B cell (primary cell): ENCODE measurements around the gene SYT13. TPM values are rescaled to one million over a fixed set of nuclear protein-coding genes. Genes with fewer than 3 reads are reported as not detected.

Experiments used
- ATAC-seq: fragments of 200-7000 bp; cut with Tn5 transposase; one replicate; pipeline ENCODE4 v1.10.0; 2021; ENCODE audit warnings: low read depth, mild to moderate bottlenecking, moderate number of reproducible peaks, moderate library complexity
- CTCF ChIA-PET: fragments of 350-600 bp; sonication (Branson Sonifier 250); formaldehyde crosslinking; loops from one replicate; lab custom pipeline; 2021; ENCODE audit warnings: antibody characterized with exemption, inconsistent platforms; lab: Charles Lee
- POLR2A ChIA-PET: fragments of 350-600 bp; sonication (Branson Sonifier 250); formaldehyde crosslinking; loops from one replicate; lab custom pipeline; 2021; ENCODE audit warnings: antibody characterized with exemption; lab: Charles Lee
- DNase-seq: peaks from one replicate; pipeline ENCODE4 v3.0.0; 2013
- H2AFZ ChIP-seq: 2 replicates; pipeline ENCODE4 v1.6.1; 2012; ENCODE audit warnings: mild to moderate bottlenecking, low read depth, low read length; ENCODE audit not compliant: insufficient read depth, poor library complexity, severe bottlenecking
- H3K27ac ChIP-seq, 2 donors: 1 replicate in 1 of 2; 2 replicates in 1 of 2; pipeline ENCODE4 v1.5.1; 2012 to 2013; ENCODE audit warnings: low read length in 2 of 2, mild to moderate bottlenecking in 2 of 2, moderate library complexity in 1 of 2
- H3K27me3 ChIP-seq, 4 experiments: fragments of 200-600 bp in 1 of 4; sonication (generic) in 1 of 4; replicated peaks in 1 of 4; 1 replicate in 2 of 4; 2 replicates in 2 of 4; pipeline versions ENCODE4 v1.6.1 to v1.7.0; 2013 to 2016; ENCODE audit warnings: low read length in 3 of 4, mild to moderate bottlenecking in 2 of 4, mixed read lengths in 1 of 4, moderate library complexity in 1 of 4; ENCODE audit not compliant: insufficient read depth in 4 of 4, control insufficient read depth in 3 of 4; ENCODE audit errors: control extremely low read depth in 1 of 4
- H3K36me3 ChIP-seq, 2 experiments: replicated peaks in 1 of 2; 1 replicate in 1 of 2; 2 replicates in 1 of 2; pipeline versions ENCODE4 v1.6.1 to v1.7.1; 2013; ENCODE audit warnings: low read length in 1 of 2; ENCODE audit not compliant: insufficient read depth in 2 of 2, control insufficient read depth in 1 of 2; ENCODE audit errors: control extremely low read depth in 1 of 2, extremely low read depth in 1 of 2
- H3K4me1 ChIP-seq, 2 donors: fragments of 200-600 bp in 1 of 2; sonication (generic) in 1 of 2; 1 replicate in 1 of 2; 2 replicates in 1 of 2; pipeline versions ENCODE4 v1.5.1 to v1.6.1; 2013 to 2017; ENCODE audit warnings: low read length in 2 of 2; ENCODE audit not compliant: control insufficient read depth in 2 of 2, insufficient read depth in 2 of 2
- H3K4me2 ChIP-seq: replicated peaks from 2 replicates; pipeline ENCODE3; 2012; ENCODE audit warnings: mild to moderate bottlenecking, low read depth, low read length; ENCODE audit not compliant: poor library complexity, severe bottlenecking
- H3K4me3 ChIP-seq, 5 experiments: fragments of 200-600 bp in 1 of 5; sonication (generic) in 1 of 5; 1 replicate in 3 of 5; 2 replicates in 2 of 5; pipeline versions ENCODE4 v1.5.1 to v1.7.0; 2011 to 2016; ENCODE audit warnings: low read length in 4 of 5, mild to moderate bottlenecking in 4 of 5, low read depth in 2 of 5, control low read depth in 1 of 5, moderate library complexity in 1 of 5; ENCODE audit not compliant: insufficient read depth in 1 of 5; ENCODE audit errors: control extremely low read depth in 1 of 5, extremely low read depth in 1 of 5
- H3K79me2 ChIP-seq: fragments of 200-600 bp; sonication (generic); one replicate; pipeline ENCODE4 v1.6.0; 2016; ENCODE audit warnings: low read length; ENCODE audit not compliant: control insufficient read depth, insufficient read depth
- H3K9ac ChIP-seq: fragments of 200-600 bp; sonication (generic); 2 replicates; pipeline ENCODE4 v1.6.1; 2017; ENCODE audit warnings: mild to moderate bottlenecking, low read length, moderate library complexity
- H3K9me3 ChIP-seq, 3 donors: one replicate each; pipeline versions ENCODE4 v1.6.1 to v1.7.1; 2013; ENCODE audit warnings: low read length in 2 of 3; ENCODE audit not compliant: control insufficient read depth in 2 of 3, insufficient read depth in 1 of 3; ENCODE audit errors: control extremely low read depth in 1 of 3
- H4K20me1 ChIP-seq: 2 replicates; pipeline ENCODE4 v1.6.0; 2012; ENCODE audit warnings: mild to moderate bottlenecking, low read length; ENCODE audit not compliant: insufficient read depth, control insufficient read depth, poor library complexity, severe bottlenecking
- H3K27ac Mint-ChIP-seq: one replicate; pipeline ENCODE4 v1.8.0; 2021; ENCODE audit warnings: mixed read lengths
- H3K27me3 Mint-ChIP-seq: one replicate; pipeline ENCODE4 v1.8.0; 2021; ENCODE audit warnings: mixed read lengths
- H3K4me1 Mint-ChIP-seq: one replicate; pipeline ENCODE4 v1.8.0; 2021; ENCODE audit warnings: mixed read lengths
- H3K4me3 Mint-ChIP-seq: one replicate; pipeline ENCODE4 v1.8.0; 2021; ENCODE audit warnings: mixed read lengths
- H3K9me3 Mint-ChIP-seq: one replicate; pipeline ENCODE4 v1.8.0; 2022; ENCODE audit warnings: mixed read lengths; ENCODE audit not compliant: insufficient read depth
- CTCF ChIP-seq: fragments of 200-600 bp; IDR thresholded peaks from one replicate; pipeline ENCODE4 v1.8.0; 2022; ENCODE audit warnings: antibody characterized with exemption, mild to moderate bottlenecking
- EZH2 ChIP-seq: IDR thresholded peaks from 2 replicates; pipeline ENCODE4 v1.6.1; 2012; ENCODE audit warnings: borderline replicate concordance, low read depth, mild to moderate bottlenecking, moderate library complexity, low read length; ENCODE audit not compliant: insufficient read depth, poor library complexity, severe bottlenecking
- WGBS: methylation state at CpG from one replicate; pipeline ENCODE4 v1.1.5; 2013; ENCODE audit warnings: missing lambda C conversion rate; ENCODE audit not compliant: insufficient coverage; 5-methylcytosine and 5-hydroxymethylcytosine counted together
- intact Hi-C: fragments of 100-400 bp; cut with micrococcal nuclease; formaldehyde crosslinking; loops from one replicate; pipeline ENCODE4 v1.10.0; 2022
- polyA plus RNA-seq: library from polyadenylated mRNA; depleted of rRNA; stranded (reverse); fragments of >200 nt; gene quantifications from 2 replicates; pipeline ENCODE4 v1.2.3, GENCODE V29; 2012
- total RNA-seq, 2 donors: library from RNA; stranded (reverse); fragments of 120-200 nt in 1 of 2; gene quantifications; 1 replicate in 1 of 2; 2 replicates in 1 of 2; pipeline versions ENCODE4 v1.2.3 to v1.2.4, GENCODE V29; 2013 to 2022

SYT13 gene
- total and polyA plus RNA-seq, 2 donors (not counting 1 experiment from before 2014, with no cell fraction given), result not detected

GRCh38 chr11:45246241-45246640 lies 39.9 kb downstream of the SYT13 start:
- 96% methylated on average over 4 of the region's 8 CpGs for WGBS
- Mint-ChIP-seq H3K27ac (no peak overlapping the region), H3K9me3 (no peaks in the 10 kb centered on the region), H3K4me1 (no peaks in the 10 kb centered on the region), H3K4me3 (no peak overlapping the region), H3K27me3 (peaks cover 22% of the 10 kb centered on the region)
- Histone ChIP-seq H3K9ac (no peak overlapping the region), H3K27ac (no peak overlapping the region), H3K4me1 (no peaks in the 10 kb centered on the region), H3K36me3 (no peaks in the 10 kb centered on the region), H3K79me2 (no peaks in the 10 kb centered on the region), H2AFZ (no peak overlapping the region), H3K4me2 (no peak overlapping the region), H3K4me3 (no peak overlapping the region), H3K9me3 (no peaks in the 10 kb centered on the region), H4K20me1 (no peaks in the 10 kb centered on the region), H3K27me3 (no peaks in the 10 kb centered on the region)
- no peak for ATAC-seq
- intact Hi-C loops, result no loop called here
- CTCF ChIA-PET, result interaction anchor here (2.8 kb wide), 1 partner anchor 12 kb away, joined by 14 read pairs; no protein-coding TSS in a partner anchor
- POLR2A ChIA-PET, result no interaction called here
- no peak for DNase-seq
- TF ChIP-seq EZH2 (no peak), CTCF (no peak)

GRCh38 chr11:45245218-45246045 lies 40.7 kb downstream of the SYT13 start:
- peaks cover 25% of the 10 kb centered on the region for H3K27me3 Mint-ChIP-seq
- ChIA-PET POLR2A (no interaction called here), CTCF (interaction anchor here (0.6 to 2.8 kb wide), 2 partner anchors 12 to 134 kb away, joined by 3 to 14 read pairs; no protein-coding TSS in a partner anchor)
- H3K27me3 ChIP-seq, result no peaks in the 10 kb centered on the region
- DNase-seq (no peak), ATAC-seq (no peak)
- no peaks in the 10 kb centered on the region for H3K9me3 Mint-ChIP-seq
- no peaks in the 10 kb centered on the region for H3K4me1 ChIP-seq
- H3K4me1 Mint-ChIP-seq, result no peaks in the 10 kb centered on the region
- H2AFZ ChIP-seq, result no peak overlapping the region
- H3K9ac ChIP-seq, result no peak overlapping the region
- no peak overlapping the region for H3K4me3 ChIP-seq
- TF ChIP-seq EZH2 (no peak), CTCF (no peak)
- no peak overlapping the region for H3K4me2 ChIP-seq
- intact Hi-C loops, result no loop called here
- no peaks in the 10 kb centered on the region for H3K79me2 ChIP-seq
- no peaks in the 10 kb centered on the region for H3K36me3 ChIP-seq
- no peak overlapping the region for H3K4me3 Mint-ChIP-seq
- H4K20me1 ChIP-seq, result no peaks in the 10 kb centered on the region
- H3K27ac Mint-ChIP-seq, result no peak overlapping the region
- no peak overlapping the region for H3K27ac ChIP-seq
- H3K9me3 ChIP-seq, result no peaks in the 10 kb centered on the region
- 96% methylated on average over 4 of the region's 8 CpGs for WGBS
